MG63 (cell line): ENCODE measurements around the gene PACRGL. TPM values are rescaled to one million over a fixed set of nuclear protein-coding genes. Genes with fewer than 3 reads are reported as not detected.

Source experiments
- DNase-seq: peaks from one replicate; pipeline ENCODE4 v3.0.0-alpha.2; 2020
- H3K27me3 ChIP-seq: fragments of 250-450 bp; sonication (Bioruptor Pico); 2 replicates; pipeline ENCODE4 v1.5.1; 2020; ENCODE audit warnings: mild to moderate bottlenecking, moderate library complexity
- H3K36me3 ChIP-seq: fragments of 250-450 bp; sonication (Bioruptor Pico); 2 replicates; pipeline ENCODE4 v1.5.1; 2020; ENCODE audit warnings: mild to moderate bottlenecking, moderate library complexity
- H3K4me3 ChIP-seq: fragments of 250-450 bp; sonication (Bioruptor Pico); 2 replicates; pipeline ENCODE4 v1.5.1; 2020; ENCODE audit warnings: mild to moderate bottlenecking, moderate library complexity
- H3K9me3 ChIP-seq: fragments of 250-450 bp; sonication (Bioruptor Pico); 2 replicates; pipeline ENCODE4 v1.5.1; 2020; ENCODE audit warnings: mild to moderate bottlenecking, moderate library complexity
- total RNA-seq: library from RNA; depleted of rRNA; stranded (reverse); fragments of >200 nt; shearing (Covaris generic); gene quantifications from 2 replicates; pipeline ENCODE4 v1.2.3, GENCODE V29; 2014; ENCODE audit warnings: low replicate concordance; rRNA removed

The PACRGL gene
- total RNA-seq, result 8.4 and 44.2 TPM in 2 replicates

- H3K4me3 ChIP-seq, result peak within 1 kb of the TSS; percentile 79
- no peaks in the 10 kb centered on the region for H3K9me3 ChIP-seq
- DNase-seq, result peak; percentile 91
- no peaks in the 10 kb centered on the region for H3K27me3 ChIP-seq
- H3K36me3 ChIP-seq, result peaks cover 3% of the 10 kb centered on the region; the same call in 1 of the 2 replicates
Observed at GRCh38 chr4:20700007-20700761, at the start of gene PACRGL. Gene PACRGL, plus strand, starts transcription at chr4:20700458. Its CDS starts 4,024 bp downstream, at chr4:20704482.

- DNase-seq, result no peak
- Histone ChIP-seq H3K9me3 (no peaks in the 10 kb centered on the region), H3K4me3 (no peak overlapping the region), H3K36me3 (no peaks in the 10 kb centered on the region), H3K27me3 (no peaks in the 10 kb centered on the region)
Observed at GRCh38 chr4:20652226-20652885, 47.9 kb upstream of the PACRGL start.

GRCh38 chr4:20658456-20658855 is 41.8 kb upstream of the PACRGL start:
- Histone ChIP-seq H3K27me3 (no peaks in the 10 kb centered on the region), H3K36me3 (no peaks in the 10 kb centered on the region), H3K4me3 (no peak overlapping the region), H3K9me3 (no peaks in the 10 kb centered on the region)
- no peak for DNase-seq

GRCh38 chr4:20662851-20663250 is 37.4 kb upstream of the PACRGL start:
- DNase-seq, result no peak

GRCh38 chr4:20666012-20666860 is 34.0 kb upstream of the PACRGL start:
- H3K27me3 ChIP-seq, result no peaks in the 10 kb centered on the region
- no peaks in the 10 kb centered on the region for H3K36me3 ChIP-seq
- H3K9me3 ChIP-seq, result no peaks in the 10 kb centered on the region
- no peak overlapping the region for H3K4me3 ChIP-seq
- no peak for DNase-seq

More at GRCh38 chr4:20662851-20663250, 37.4 kb upstream of the PACRGL start:
- H3K27me3 ChIP-seq, result no peaks in the 10 kb centered on the region
- no peaks in the 10 kb centered on the region for H3K36me3 ChIP-seq
- H3K4me3 ChIP-seq, result no peak overlapping the region
- no peaks in the 10 kb centered on the region for H3K9me3 ChIP-seq

GRCh38 chr4:20672262-20672661 is 28.0 kb upstream of the PACRGL start:
- no peak for DNase-seq
- no peak overlapping the region for H3K4me3 ChIP-seq

GRCh38 chr4:20675786-20676185 is 24.5 kb upstream of the PACRGL start:
- no peak overlapping the region for H3K4me3 ChIP-seq
- H3K27me3 ChIP-seq, result no peaks in the 10 kb centered on the region
- H3K36me3 ChIP-seq, result no peaks in the 10 kb centered on the region
- no peaks in the 10 kb centered on the region for H3K9me3 ChIP-seq
- no peak for DNase-seq

More at GRCh38 chr4:20672262-20672661, 28.0 kb upstream of the PACRGL start:
- Histone ChIP-seq H3K27me3 (no peaks in the 10 kb centered on the region), H3K9me3 (no peaks in the 10 kb centered on the region), H3K36me3 (no peaks in the 10 kb centered on the region)

- H3K4me3 ChIP-seq, result no peak overlapping the region
- H3K9me3 ChIP-seq, result no peaks in the 10 kb centered on the region
- no peak for DNase-seq
- H3K36me3 ChIP-seq, result no peaks in the 10 kb centered on the region
- H3K27me3 ChIP-seq, result no peaks in the 10 kb centered on the region
Observed at GRCh38 chr4:20676501-20677197, 23.6 kb upstream of the PACRGL start.

GRCh38 chr4:20678400-20678799 is 21.9 kb upstream of the PACRGL start:
- DNase-seq, result no peak
- no peaks in the 10 kb centered on the region for H3K9me3 ChIP-seq
- H3K4me3 ChIP-seq, result no peak overlapping the region
- no peaks in the 10 kb centered on the region for H3K27me3 ChIP-seq
- H3K36me3 ChIP-seq, result no peaks in the 10 kb centered on the region

- no peak for DNase-seq
- no peaks in the 10 kb centered on the region for H3K27me3 ChIP-seq
- H3K36me3 ChIP-seq, result no peaks in the 10 kb centered on the region
- no peak overlapping the region for H3K4me3 ChIP-seq
- H3K9me3 ChIP-seq, result no peaks in the 10 kb centered on the region
Observed at GRCh38 chr4:20679951-20680350, 20.3 kb upstream of the PACRGL start.

- Histone ChIP-seq H3K36me3 (no peaks in the 10 kb centered on the region), H3K9me3 (no peaks in the 10 kb centered on the region), H3K27me3 (no peaks in the 10 kb centered on the region), H3K4me3 (no peak overlapping the region)
- no peak for DNase-seq
Observed at GRCh38 chr4:20680736-20681135, 19.5 kb upstream of the PACRGL start.

- no peak for DNase-seq
- H3K36me3 ChIP-seq, result no peaks in the 10 kb centered on the region
- H3K4me3 ChIP-seq, result no peak overlapping the region
- no peaks in the 10 kb centered on the region for H3K27me3 ChIP-seq
- H3K9me3 ChIP-seq, result no peaks in the 10 kb centered on the region
Observed at GRCh38 chr4:20681271-20681670, 19.0 kb upstream of the PACRGL start.

- H3K4me3 ChIP-seq, result no peak overlapping the region
- no peak for DNase-seq
- no peaks in the 10 kb centered on the region for H3K27me3 ChIP-seq
- H3K36me3 ChIP-seq, result no peaks in the 10 kb centered on the region
- no peaks in the 10 kb centered on the region for H3K9me3 ChIP-seq
Observed at GRCh38 chr4:20682853-20683252, 17.4 kb upstream of the PACRGL start.

GRCh38 chr4:20683766-20684165 is 16.5 kb upstream of the PACRGL start:
- DNase-seq, result no peak
- Histone ChIP-seq H3K27me3 (no peaks in the 10 kb centered on the region), H3K4me3 (no peak overlapping the region), H3K36me3 (no peaks in the 10 kb centered on the region), H3K9me3 (no peaks in the 10 kb centered on the region)

GRCh38 chr4:20684852-20685763 is 15.2 kb upstream of the PACRGL start:
- no peaks in the 10 kb centered on the region for H3K36me3 ChIP-seq
- H3K4me3 ChIP-seq, result no peak overlapping the region
- no peaks in the 10 kb centered on the region for H3K9me3 ChIP-seq
- no peak for DNase-seq
- H3K27me3 ChIP-seq, result no peaks in the 10 kb centered on the region

GRCh38 chr4:20687864-20688263 is 12.4 kb upstream of the PACRGL start:
- no peaks in the 10 kb centered on the region for H3K36me3 ChIP-seq
- no peak overlapping the region for H3K4me3 ChIP-seq
- H3K27me3 ChIP-seq, result no peaks in the 10 kb centered on the region
- no peaks in the 10 kb centered on the region for H3K9me3 ChIP-seq
- DNase-seq, result peak; percentile 40
